ENCODE results near the gene CST1.
"Not testable (repeated sequence)": the region's sequence is repeated elsewhere in the genome, so short reads cannot be mapped to it uniquely, and the experiment has no call there.

Gene CST1

GRCh38 chr20:23750786-23751185 is at the start of gene CST1:
CST1 (minus strand) TSS chr20:23750935; CDS start chr20:23750866, 69 bp downstream.
- not testable (repeated sequence) for DNase-seq (ENCODE audit: low read depth in 2 of 2)

- DNase-seq (ENCODE audit: low read depth in 2 of 2): peak in 1 of 2 donors; percentile 7
Observed at GRCh38 chr20:23799216-23799847, 48.6 kb upstream of the CST1 start.

GRCh38 chr20:23795526-23795925 is 44.8 kb upstream of the CST1 start:
- DNase-seq (ENCODE audit: low read depth in 2 of 2): no peak

GRCh38 chr20:23794841-23795240 is 44.1 kb upstream of the CST1 start:
- DNase-seq (ENCODE audit: low read depth in 2 of 2): no peak

GRCh38 chr20:23794065-23794464 is 43.3 kb upstream of the CST1 start:
- DNase-seq (ENCODE audit: low read depth in 2 of 2): no peak

- DNase-seq (ENCODE audit: low read depth in 2 of 2): no peak
Observed at GRCh38 chr20:23783447-23783846, 32.7 kb upstream of the CST1 start.

GRCh38 chr20:23782366-23782983 is 31.7 kb upstream of the CST1 start:
- no peak for DNase-seq (ENCODE audit: low read depth in 2 of 2)

- not testable (repeated sequence) for DNase-seq (ENCODE audit: low read depth in 2 of 2)
Observed at GRCh38 chr20:23778676-23779075, 27.9 kb upstream of the CST1 start.

- DNase-seq (ENCODE audit: low read depth in 2 of 2): not testable (repeated sequence)
Observed at GRCh38 chr20:23777380-23777779, 26.6 kb upstream of the CST1 start.

GRCh38 chr20:23776067-23776771 is 25.5 kb upstream of the CST1 start:
- DNase-seq (ENCODE audit: low read depth in 2 of 2): no peak

GRCh38 chr20:23774081-23774480 is 23.3 kb upstream of the CST1 start:
- DNase-seq (ENCODE audit: low read depth in 2 of 2): no peak

GRCh38 chr20:23773579-23773978 is 22.8 kb upstream of the CST1 start:
- no peak for DNase-seq (ENCODE audit: low read depth in 2 of 2)

- no peak for DNase-seq (ENCODE audit: low read depth in 2 of 2)
Observed at GRCh38 chr20:23773127-23773526, 22.4 kb upstream of the CST1 start.

GRCh38 chr20:23772074-23772473 is 21.3 kb upstream of the CST1 start:
- DNase-seq (ENCODE audit: low read depth in 2 of 2): no peak

GRCh38 chr20:23770384-23770783 is 19.6 kb upstream of the CST1 start:
- DNase-seq (ENCODE audit: low read depth in 2 of 2): no peak

GRCh38 chr20:23768520-23768919 is 17.8 kb upstream of the CST1 start:
- DNase-seq (ENCODE audit: low read depth in 2 of 2): not testable (repeated sequence)

GRCh38 chr20:23766531-23766930 is 15.8 kb upstream of the CST1 start:
- no peak for DNase-seq (ENCODE audit: low read depth in 2 of 2)

- DNase-seq (ENCODE audit: low read depth in 2 of 2): no peak
Observed at GRCh38 chr20:23765578-23765977, 14.8 kb upstream of the CST1 start.

- not testable (repeated sequence) for DNase-seq (ENCODE audit: low read depth in 2 of 2)
Observed at GRCh38 chr20:23764630-23765029, 13.9 kb upstream of the CST1 start.

- DNase-seq (ENCODE audit: low read depth in 2 of 2): no peak
Observed at GRCh38 chr20:23763345-23763744, 12.6 kb upstream of the CST1 start.

- DNase-seq (ENCODE audit: low read depth in 2 of 2): no peak
Observed at GRCh38 chr20:23759306-23759940, 8.7 kb upstream of the CST1 start.

GRCh38 chr20:23756792-23757191 is 6.1 kb upstream of the CST1 start:
- DNase-seq (ENCODE audit: low read depth in 2 of 2): not testable (repeated sequence)

Data from activated CD4-positive, alpha-beta T cell treated with anti-CD3 and anti-CD28 coated beads for 24 hours (primary cell).